ENCODE results near the gene ZNF446. TPM values are rescaled to one million over a fixed set of nuclear protein-coding genes. Genes with fewer than 3 reads are reported as not detected.

Gene ZNF446
- total RNA-seq, 1 experiment from 2014 or later: 6.0 TPM

DNA sequence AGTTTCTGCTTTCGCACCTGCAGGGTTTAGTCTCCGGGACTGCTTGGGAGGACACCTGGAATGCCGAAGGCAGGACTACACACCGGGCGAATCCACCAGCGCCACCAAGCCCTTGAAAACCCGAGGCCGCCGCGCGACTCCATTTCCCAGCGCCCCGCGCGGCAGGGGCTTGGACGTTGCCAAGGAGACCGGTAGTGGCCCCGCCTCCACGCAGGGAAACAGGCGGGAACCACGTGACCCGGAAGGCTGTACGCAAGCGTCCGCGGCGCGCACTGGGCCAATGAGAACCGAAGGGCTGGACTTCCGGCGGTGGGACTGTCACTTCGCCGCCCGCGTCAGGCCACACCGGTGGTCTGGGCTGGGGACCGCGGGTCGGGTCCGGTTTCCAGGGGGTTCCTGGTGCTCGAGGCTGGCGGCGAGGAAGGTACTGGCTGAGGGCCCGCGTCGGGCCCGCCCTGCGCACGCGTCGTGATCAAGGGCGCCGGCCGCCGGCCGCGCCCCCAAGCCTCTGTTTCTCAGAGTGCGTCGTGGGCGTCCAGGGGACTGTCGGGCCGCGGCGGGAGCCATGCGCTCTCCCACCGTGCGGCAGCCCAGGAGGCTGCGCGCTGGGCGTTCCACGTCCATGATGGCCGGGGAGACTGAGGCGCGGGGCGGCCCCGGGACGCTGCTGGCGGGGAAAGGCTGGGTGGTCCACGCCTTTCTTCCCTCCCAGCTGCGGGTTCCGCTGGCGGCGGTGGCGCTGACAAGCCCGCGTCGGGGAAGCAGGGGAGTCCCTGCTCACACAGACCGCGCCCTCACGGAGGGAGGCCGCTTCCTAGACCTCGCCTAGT is 9.2 kb upstream of the ZNF446 start, which contains the start of gene ZNF324 (continued):
- TF ChIP-seq, protein P1, sequence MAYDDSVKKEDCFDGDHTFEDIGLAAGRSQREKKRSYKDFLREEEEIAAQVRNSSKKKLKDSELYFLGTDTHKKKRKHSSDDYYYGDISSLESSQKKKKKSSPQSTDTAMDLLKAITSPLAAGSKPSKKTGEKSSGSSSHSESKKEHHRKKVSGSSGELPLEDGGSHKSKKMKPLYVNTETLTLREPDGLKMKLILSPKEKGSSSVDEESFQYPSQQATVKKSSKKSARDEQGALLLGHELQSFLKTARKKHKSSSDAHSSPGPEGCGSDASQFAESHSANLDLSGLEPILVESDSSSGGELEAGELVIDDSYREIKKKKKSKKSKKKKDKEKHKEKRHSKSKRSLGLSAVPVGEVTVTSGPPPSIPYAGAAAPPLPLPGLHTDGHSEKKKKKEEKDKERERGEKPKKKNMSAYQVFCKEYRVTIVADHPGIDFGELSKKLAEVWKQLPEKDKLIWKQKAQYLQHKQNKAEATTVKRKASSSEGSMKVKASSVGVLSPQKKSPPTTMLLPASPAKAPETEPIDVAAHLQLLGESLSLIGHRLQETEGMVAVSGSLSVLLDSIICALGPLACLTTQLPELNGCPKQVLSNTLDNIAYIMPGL (CRISPR knock-in tag; IDR thresholded peaks at IDR 0.05): no peak
- TF ChIP-seq NFATC4 (CRISPR knock-in tag; IDR thresholded peaks at IDR 0.05) (no peak), ETV6 (CRISPR knock-in tag; IDR thresholded peaks at IDR 0.05) (no peak), ZNF232 (CRISPR knock-in tag; IDR thresholded peaks at IDR 0.05) (no peak), IRF2 (CRISPR knock-in tag; IDR thresholded peaks at IDR 0.05; ENCODE audit: borderline replicate concordance, low read depth) (no peak), RELA (CRISPR knock-in tag; IDR thresholded peaks at IDR 0.05; ENCODE audit: borderline replicate concordance) (no peak), NR2C2 (CRISPR knock-in tag; IDR thresholded peaks at IDR 0.05) (no peak), ZNF671 (CRISPR knock-in tag; IDR thresholded peaks at IDR 0.05) (no peak), SP1 (CRISPR knock-in tag; conservative IDR thresholded peaks at IDR 0.05) (peak; percentile 67), GRHL2 (CRISPR knock-in tag; IDR thresholded peaks at IDR 0.05; ENCODE audit: insufficient replicate concordance, severe bottlenecking) (no peak), RORB (CRISPR knock-in tag; IDR thresholded peaks at IDR 0.05) (no peak; the same call in 1 of the 2 replicates), GTF2I (CRISPR knock-in tag; conservative IDR thresholded peaks at IDR 0.05) (no peak), ZNF416 (CRISPR knock-in tag; IDR thresholded peaks at IDR 0.05) (no peak), EMX1 (CRISPR knock-in tag; IDR thresholded peaks at IDR 0.05) (no peak), SOX15 (CRISPR knock-in tag; IDR thresholded peaks at IDR 0.05) (no peak)
- TF ChIP-seq, protein P2, sequence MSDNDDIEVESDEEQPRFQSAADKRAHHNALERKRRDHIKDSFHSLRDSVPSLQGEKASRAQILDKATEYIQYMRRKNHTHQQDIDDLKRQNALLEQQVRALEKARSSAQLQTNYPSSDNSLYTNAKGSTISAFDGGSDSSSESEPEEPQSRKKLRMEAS (CRISPR knock-in tag; IDR thresholded peaks at IDR 0.05): peak; percentile 81
- TF ChIP-seq, protein P3, sequence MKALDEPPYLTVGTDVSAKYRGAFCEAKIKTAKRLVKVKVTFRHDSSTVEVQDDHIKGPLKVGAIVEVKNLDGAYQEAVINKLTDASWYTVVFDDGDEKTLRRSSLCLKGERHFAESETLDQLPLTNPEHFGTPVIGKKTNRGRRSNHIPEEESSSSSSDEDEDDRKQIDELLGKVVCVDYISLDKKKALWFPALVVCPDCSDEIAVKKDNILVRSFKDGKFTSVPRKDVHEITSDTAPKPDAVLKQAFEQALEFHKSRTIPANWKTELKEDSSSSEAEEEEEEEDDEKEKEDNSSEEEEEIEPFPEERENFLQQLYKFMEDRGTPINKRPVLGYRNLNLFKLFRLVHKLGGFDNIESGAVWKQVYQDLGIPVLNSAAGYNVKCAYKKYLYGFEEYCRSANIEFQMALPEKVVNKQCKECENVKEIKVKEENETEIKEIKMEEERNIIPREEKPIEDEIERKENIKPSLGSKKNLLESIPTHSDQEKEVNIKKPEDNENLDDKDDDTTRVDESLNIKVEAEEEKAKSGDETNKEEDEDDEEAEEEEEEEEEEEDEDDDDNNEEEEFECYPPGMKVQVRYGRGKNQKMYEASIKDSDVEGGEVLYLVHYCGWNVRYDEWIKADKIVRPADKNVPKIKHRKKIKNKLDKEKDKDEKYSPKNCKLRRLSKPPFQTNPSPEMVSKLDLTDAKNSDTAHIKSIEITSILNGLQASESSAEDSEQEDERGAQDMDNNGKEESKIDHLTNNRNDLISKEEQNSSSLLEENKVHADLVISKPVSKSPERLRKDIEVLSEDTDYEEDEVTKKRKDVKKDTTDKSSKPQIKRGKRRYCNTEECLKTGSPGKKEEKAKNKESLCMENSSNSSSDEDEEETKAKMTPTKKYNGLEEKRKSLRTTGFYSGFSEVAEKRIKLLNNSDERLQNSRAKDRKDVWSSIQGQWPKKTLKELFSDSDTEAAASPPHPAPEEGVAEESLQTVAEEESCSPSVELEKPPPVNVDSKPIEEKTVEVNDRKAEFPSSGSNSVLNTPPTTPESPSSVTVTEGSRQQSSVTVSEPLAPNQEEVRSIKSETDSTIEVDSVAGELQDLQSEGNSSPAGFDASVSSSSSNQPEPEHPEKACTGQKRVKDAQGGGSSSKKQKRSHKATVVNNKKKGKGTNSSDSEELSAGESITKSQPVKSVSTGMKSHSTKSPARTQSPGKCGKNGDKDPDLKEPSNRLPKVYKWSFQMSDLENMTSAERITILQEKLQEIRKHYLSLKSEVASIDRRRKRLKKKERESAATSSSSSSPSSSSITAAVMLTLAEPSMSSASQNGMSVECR (CRISPR knock-in tag; IDR thresholded peaks at IDR 0.05; ENCODE audit: borderline replicate concordance): no peak
- TF ChIP-seq, protein P4, sequence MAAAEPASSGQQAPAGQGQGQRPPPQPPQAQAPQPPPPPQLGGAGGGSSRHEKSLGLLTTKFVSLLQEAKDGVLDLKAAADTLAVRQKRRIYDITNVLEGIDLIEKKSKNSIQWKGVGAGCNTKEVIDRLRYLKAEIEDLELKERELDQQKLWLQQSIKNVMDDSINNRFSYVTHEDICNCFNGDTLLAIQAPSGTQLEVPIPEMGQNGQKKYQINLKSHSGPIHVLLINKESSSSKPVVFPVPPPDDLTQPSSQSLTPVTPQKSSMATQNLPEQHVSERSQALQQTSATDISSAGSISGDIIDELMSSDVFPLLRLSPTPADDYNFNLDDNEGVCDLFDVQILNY (CRISPR knock-in tag; IDR thresholded peaks at IDR 0.05): no peak
- TF ChIP-seq, protein P5, sequence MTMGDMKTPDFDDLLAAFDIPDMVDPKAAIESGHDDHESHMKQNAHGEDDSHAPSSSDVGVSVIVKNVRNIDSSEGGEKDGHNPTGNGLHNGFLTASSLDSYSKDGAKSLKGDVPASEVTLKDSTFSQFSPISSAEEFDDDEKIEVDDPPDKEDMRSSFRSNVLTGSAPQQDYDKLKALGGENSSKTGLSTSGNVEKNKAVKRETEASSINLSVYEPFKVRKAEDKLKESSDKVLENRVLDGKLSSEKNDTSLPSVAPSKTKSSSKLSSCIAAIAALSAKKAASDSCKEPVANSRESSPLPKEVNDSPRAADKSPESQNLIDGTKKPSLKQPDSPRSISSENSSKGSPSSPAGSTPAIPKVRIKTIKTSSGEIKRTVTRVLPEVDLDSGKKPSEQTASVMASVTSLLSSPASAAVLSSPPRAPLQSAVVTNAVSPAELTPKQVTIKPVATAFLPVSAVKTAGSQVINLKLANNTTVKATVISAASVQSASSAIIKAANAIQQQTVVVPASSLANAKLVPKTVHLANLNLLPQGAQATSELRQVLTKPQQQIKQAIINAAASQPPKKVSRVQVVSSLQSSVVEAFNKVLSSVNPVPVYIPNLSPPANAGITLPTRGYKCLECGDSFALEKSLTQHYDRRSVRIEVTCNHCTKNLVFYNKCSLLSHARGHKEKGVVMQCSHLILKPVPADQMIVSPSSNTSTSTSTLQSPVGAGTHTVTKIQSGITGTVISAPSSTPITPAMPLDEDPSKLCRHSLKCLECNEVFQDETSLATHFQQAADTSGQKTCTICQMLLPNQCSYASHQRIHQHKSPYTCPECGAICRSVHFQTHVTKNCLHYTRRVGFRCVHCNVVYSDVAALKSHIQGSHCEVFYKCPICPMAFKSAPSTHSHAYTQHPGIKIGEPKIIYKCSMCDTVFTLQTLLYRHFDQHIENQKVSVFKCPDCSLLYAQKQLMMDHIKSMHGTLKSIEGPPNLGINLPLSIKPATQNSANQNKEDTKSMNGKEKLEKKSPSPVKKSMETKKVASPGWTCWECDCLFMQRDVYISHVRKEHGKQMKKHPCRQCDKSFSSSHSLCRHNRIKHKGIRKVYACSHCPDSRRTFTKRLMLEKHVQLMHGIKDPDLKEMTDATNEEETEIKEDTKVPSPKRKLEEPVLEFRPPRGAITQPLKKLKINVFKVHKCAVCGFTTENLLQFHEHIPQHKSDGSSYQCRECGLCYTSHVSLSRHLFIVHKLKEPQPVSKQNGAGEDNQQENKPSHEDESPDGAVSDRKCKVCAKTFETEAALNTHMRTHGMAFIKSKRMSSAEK (CRISPR knock-in tag; IDR thresholded peaks at IDR 0.05; ENCODE audit: borderline replicate concordance): no peak
- TF ChIP-seq, protein P6, sequence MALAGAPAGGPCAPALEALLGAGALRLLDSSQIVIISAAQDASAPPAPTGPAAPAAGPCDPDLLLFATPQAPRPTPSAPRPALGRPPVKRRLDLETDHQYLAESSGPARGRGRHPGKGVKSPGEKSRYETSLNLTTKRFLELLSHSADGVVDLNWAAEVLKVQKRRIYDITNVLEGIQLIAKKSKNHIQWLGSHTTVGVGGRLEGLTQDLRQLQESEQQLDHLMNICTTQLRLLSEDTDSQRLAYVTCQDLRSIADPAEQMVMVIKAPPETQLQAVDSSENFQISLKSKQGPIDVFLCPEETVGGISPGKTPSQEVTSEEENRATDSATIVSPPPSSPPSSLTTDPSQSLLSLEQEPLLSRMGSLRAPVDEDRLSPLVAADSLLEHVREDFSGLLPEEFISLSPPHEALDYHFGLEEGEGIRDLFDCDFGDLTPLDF (CRISPR knock-in tag; IDR thresholded peaks at IDR 0.05): no peak
- TF ChIP-seq, protein P7, sequence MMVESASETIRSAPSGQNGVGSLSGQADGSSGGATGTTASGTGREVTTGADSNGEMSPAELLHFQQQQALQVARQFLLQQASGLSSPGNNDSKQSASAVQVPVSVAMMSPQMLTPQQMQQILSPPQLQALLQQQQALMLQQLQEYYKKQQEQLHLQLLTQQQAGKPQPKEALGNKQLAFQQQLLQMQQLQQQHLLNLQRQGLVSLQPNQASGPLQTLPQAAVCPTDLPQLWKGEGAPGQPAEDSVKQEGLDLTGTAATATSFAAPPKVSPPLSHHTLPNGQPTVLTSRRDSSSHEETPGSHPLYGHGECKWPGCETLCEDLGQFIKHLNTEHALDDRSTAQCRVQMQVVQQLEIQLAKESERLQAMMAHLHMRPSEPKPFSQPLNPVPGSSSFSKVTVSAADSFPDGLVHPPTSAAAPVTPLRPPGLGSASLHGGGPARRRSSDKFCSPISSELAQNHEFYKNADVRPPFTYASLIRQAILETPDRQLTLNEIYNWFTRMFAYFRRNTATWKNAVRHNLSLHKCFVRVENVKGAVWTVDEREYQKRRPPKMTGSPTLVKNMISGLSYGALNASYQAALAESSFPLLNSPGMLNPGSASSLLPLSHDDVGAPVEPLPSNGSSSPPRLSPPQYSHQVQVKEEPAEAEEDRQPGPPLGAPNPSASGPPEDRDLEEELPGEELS (CRISPR knock-in tag; IDR thresholded peaks at IDR 0.05): 0 out of 2 replicates have a peak, but pooled peaks have one; percentile 15
- TF ChIP-seq, protein P8, sequence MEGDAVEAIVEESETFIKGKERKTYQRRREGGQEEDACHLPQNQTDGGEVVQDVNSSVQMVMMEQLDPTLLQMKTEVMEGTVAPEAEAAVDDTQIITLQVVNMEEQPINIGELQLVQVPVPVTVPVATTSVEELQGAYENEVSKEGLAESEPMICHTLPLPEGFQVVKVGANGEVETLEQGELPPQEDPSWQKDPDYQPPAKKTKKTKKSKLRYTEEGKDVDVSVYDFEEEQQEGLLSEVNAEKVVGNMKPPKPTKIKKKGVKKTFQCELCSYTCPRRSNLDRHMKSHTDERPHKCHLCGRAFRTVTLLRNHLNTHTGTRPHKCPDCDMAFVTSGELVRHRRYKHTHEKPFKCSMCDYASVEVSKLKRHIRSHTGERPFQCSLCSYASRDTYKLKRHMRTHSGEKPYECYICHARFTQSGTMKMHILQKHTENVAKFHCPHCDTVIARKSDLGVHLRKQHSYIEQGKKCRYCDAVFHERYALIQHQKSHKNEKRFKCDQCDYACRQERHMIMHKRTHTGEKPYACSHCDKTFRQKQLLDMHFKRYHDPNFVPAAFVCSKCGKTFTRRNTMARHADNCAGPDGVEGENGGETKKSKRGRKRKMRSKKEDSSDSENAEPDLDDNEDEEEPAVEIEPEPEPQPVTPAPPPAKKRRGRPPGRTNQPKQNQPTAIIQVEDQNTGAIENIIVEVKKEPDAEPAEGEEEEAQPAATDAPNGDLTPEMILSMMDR (IDR thresholded peaks at IDR 0.05): no peak
